Measurements from ENCODE around the gene PNP. TPM values are rescaled to one million over a fixed set of nuclear protein-coding genes. Genes with fewer than 3 reads are reported as not detected.

The PNP gene
- total and polyA plus RNA-seq, 4 donors: 22.9 to 156 (median 35.8) TPM

GRCh38 chr14:20508367-20508766, 39.2 kb downstream of the PNP start:
- H3K4me1 ChIP-seq (ENCODE audit: control insufficient read depth in 4 of 4, insufficient read depth in 4 of 4, low read length in 3 of 4): no peaks in the 10 kb centered on the region
- DNase-seq (ENCODE audit: low spot score): no peak
- H3K9ac ChIP-seq (ENCODE audit: low read depth in 1 of 2, low read length in 2 of 2): no peak overlapping the region
- WGBS: 94% methylated on average over 8 of the region's 8 CpGs
- H3K36me3 ChIP-seq (ENCODE audit: control insufficient read depth in 4 of 4, insufficient read depth in 3 of 4, low read depth in 1 of 4, low read length in 3 of 4): no peaks in the 10 kb centered on the region
- no peak overlapping the region for H3K27ac ChIP-seq (ENCODE audit: low read depth in 1 of 2, low read length in 2 of 2)
- no peaks in the 10 kb centered on the region for H3K27me3 ChIP-seq (ENCODE audit: control insufficient read depth in 4 of 4, insufficient read depth in 4 of 4, low read length in 3 of 4)
- no peak for TF ChIP-seq HNF4G (IDR thresholded peaks at IDR 0.05)
- TF ChIP-seq HNF4A (conservative IDR thresholded peaks at IDR 0.05): no peak
- TF ChIP-seq YY1 (IDR thresholded peaks at IDR 0.05): no peak
- no peak for TF ChIP-seq RXRA (IDR thresholded peaks at IDR 0.05)
- no peak for TF ChIP-seq MAX (IDR thresholded peaks at IDR 0.05)
- no peak for TF ChIP-seq FOXA2 (IDR thresholded peaks at IDR 0.05)
- no peak for TF ChIP-seq SP1 (IDR thresholded peaks at IDR 0.05)
- no peak for TF ChIP-seq REST (IDR thresholded peaks at IDR 0.05)
- no peaks in the 10 kb centered on the region for H3K9me3 ChIP-seq (ENCODE audit: control insufficient read depth in 4 of 4, low read length in 3 of 4)
- no peak overlapping the region for H3K4me3 ChIP-seq (ENCODE audit: low read depth in 1 of 3, low read length in 3 of 3)

GRCh38 chr14:20512177-20512905, 43.1 kb downstream of the PNP start:
- H3K36me3 ChIP-seq (ENCODE audit: control insufficient read depth in 4 of 4, insufficient read depth in 3 of 4, low read depth in 1 of 4, low read length in 3 of 4): no peaks in the 10 kb centered on the region
- H3K9ac ChIP-seq (ENCODE audit: low read depth in 1 of 2, low read length in 2 of 2): no peak overlapping the region
- H3K27me3 ChIP-seq (ENCODE audit: control insufficient read depth in 4 of 4, insufficient read depth in 4 of 4, low read length in 3 of 4): no peaks in the 10 kb centered on the region
- H3K4me1 ChIP-seq (ENCODE audit: control insufficient read depth in 4 of 4, insufficient read depth in 4 of 4, low read length in 3 of 4): no peaks in the 10 kb centered on the region
- no peak overlapping the region for H3K27ac ChIP-seq (ENCODE audit: low read depth in 1 of 2, low read length in 2 of 2)
- no peak overlapping the region for H3K4me3 ChIP-seq (ENCODE audit: low read depth in 1 of 3, low read length in 3 of 3)
- no peak for DNase-seq (ENCODE audit: low spot score)
- TF ChIP-seq JUND (IDR thresholded peaks at IDR 0.05) (no peak), ZBTB33 (IDR thresholded peaks at IDR 0.05) (no peak), SP1 (IDR thresholded peaks at IDR 0.05) (no peak), REST (IDR thresholded peaks at IDR 0.05) (no peak), GABPA (IDR thresholded peaks at IDR 0.05 in 1 of 2, conservative IDR thresholded peaks at IDR 0.05 in 1 of 2) (no peak), TAF1 (conservative IDR thresholded peaks at IDR 0.05) (no peak), CTCF (IDR thresholded peaks at IDR 0.05; ENCODE audit: low read depth, low read length, missing input control) (no peak), EGR1 (IDR thresholded peaks at IDR 0.05; ENCODE audit: low read depth in 2 of 2) (no peak), FOXA1 (IDR thresholded peaks at IDR 0.05) (no peak), MAX (IDR thresholded peaks at IDR 0.05) (no peak), ATF3 (IDR thresholded peaks at IDR 0.05) (no peak), HNF4G (IDR thresholded peaks at IDR 0.05) (no peak), HNF4A (conservative IDR thresholded peaks at IDR 0.05) (no peak), YY1 (IDR thresholded peaks at IDR 0.05) (no peak), RXRA (IDR thresholded peaks at IDR 0.05) (no peak), FOXA2 (IDR thresholded peaks at IDR 0.05) (no peak)
- WGBS: 70% methylated on average over 7 of the region's 7 CpGs
- no peaks in the 10 kb centered on the region for H3K9me3 ChIP-seq (ENCODE audit: control insufficient read depth in 4 of 4, low read length in 3 of 4)

Data from liver (tissue), 9 donors.